GM06990 (cell line): Measurements from ENCODE around the gene MAP2.

Source experiments
- DNase-seq: peaks from one replicate; pipeline ENCODE4 v3.0.0-alpha.2; 2011; ENCODE audit not compliant: insufficient read length; ENCODE audit errors: extremely low read depth
- H3K27me3 ChIP-seq: replicated peaks from 2 replicates; pipeline ENCODE4 v1.6.0; 2011; ENCODE audit warnings: low read length; ENCODE audit not compliant: control insufficient read depth, insufficient read depth
- H3K36me3 ChIP-seq: 2 replicates; pipeline ENCODE4 v1.5.1; 2011; ENCODE audit warnings: low read length; ENCODE audit not compliant: control insufficient read depth, insufficient read depth
- H3K4me3 ChIP-seq: replicated peaks from 2 replicates; pipeline ENCODE4 v1.5.1; 2011; ENCODE audit warnings: low read depth, mild to moderate bottlenecking, control low read depth, low read length
- TF ChIP-seq, protein P1 (sequence below): IDR thresholded peaks from 2 replicates; pipeline ENCODE4 v1.5.1; 2011; ENCODE audit warnings: low read length, control low read depth, mild to moderate bottlenecking, inconsistent platforms; ENCODE audit not compliant: insufficient read depth, poor library complexity, severe bottlenecking

MAP2 gene

DNA sequence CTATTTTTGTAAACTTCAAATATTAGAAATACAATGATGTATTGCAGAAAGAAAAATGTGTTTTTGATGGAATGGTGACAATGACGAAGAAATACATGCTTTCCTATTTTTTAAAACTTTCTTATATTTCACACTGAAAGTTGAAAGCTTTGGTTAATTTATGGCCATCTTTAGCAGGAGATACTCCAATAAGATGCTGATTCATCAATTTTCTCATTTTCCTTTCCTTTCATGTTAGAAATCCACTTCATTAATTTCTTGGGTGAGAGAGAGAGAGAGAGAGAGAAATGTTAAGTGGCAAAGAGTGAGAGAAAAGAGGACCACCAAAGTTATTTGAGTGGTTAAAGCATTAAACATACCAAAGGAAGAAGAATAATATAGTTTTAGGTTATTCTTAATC lies 28.6 kb upstream of the MAP2 start:
- Histone ChIP-seq H3K36me3 (no peaks in the 10 kb centered on the region), H3K4me3 (no peak overlapping the region), H3K27me3 (no peaks in the 10 kb centered on the region)
- no peak for DNase-seq
- TF ChIP-seq, protein P1, sequence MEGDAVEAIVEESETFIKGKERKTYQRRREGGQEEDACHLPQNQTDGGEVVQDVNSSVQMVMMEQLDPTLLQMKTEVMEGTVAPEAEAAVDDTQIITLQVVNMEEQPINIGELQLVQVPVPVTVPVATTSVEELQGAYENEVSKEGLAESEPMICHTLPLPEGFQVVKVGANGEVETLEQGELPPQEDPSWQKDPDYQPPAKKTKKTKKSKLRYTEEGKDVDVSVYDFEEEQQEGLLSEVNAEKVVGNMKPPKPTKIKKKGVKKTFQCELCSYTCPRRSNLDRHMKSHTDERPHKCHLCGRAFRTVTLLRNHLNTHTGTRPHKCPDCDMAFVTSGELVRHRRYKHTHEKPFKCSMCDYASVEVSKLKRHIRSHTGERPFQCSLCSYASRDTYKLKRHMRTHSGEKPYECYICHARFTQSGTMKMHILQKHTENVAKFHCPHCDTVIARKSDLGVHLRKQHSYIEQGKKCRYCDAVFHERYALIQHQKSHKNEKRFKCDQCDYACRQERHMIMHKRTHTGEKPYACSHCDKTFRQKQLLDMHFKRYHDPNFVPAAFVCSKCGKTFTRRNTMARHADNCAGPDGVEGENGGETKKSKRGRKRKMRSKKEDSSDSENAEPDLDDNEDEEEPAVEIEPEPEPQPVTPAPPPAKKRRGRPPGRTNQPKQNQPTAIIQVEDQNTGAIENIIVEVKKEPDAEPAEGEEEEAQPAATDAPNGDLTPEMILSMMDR = no peak

DNA sequence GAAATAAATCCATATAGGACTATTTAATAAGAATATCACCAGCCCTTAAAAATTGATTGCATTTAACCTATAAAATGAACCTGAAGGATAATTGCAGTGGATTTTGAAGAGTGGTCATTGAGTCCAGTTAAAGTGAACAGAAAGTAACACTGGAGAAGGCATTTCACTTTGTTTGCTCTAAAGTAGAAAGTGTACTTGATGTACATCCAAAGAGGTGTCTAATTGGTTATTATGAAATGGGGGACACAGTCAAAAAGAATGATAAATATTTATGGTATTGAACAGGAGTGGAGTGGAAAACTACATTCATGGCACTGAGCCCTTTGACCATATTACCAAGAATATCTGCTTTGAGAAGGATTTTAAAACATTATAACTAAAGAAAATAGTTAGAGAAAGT lies 28.2 kb upstream of the MAP2 start:
- H3K4me3 ChIP-seq = no peak overlapping the region
- DNase-seq = no peak
- no peaks in the 10 kb centered on the region for H3K27me3 ChIP-seq
- TF ChIP-seq, protein P1 = no peak
- no peaks in the 10 kb centered on the region for H3K36me3 ChIP-seq

DNA sequence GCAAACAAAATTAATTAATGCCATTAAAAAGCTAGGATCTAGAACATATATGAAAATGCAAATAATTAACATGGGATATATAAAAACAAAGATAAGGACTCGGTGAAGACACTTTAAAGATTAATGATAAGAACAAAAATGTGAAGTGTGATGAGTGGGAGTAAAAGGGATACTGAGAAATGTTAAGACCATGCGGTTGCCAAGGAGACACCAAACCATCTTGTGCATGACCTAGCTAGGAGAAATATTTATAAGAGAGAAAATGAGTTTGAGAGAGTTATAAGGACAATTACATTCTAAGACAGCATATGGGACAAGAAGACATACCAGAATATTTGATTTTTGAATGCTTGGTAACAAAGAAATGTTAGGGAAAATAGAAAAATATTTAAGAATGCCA lies 25.4 kb upstream of the MAP2 start:
- Histone ChIP-seq H3K27me3 (no peaks in the 10 kb centered on the region), H3K36me3 (no peaks in the 10 kb centered on the region), H3K4me3 (no peak overlapping the region)
- no peak for DNase-seq
- TF ChIP-seq, protein P1 = no peak

DNA sequence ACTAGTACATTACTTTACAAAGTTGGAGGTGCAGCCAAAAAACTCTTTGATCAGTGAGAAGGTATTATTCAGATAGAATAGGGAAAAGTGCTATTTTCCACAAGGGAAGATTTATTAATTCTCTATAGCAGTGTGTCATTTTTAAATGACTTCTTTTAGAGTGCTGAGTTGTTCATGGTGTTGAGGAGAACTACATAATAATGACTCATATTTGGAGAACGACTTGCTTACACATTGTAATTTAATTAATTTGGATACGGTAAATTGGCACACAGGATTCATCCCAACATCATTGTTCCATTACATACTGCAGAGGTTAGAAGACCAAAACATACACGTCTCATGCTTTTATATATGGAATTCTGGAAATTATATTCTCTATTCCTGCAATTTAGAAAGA lies 22.1 kb upstream of the MAP2 start:
- Histone ChIP-seq H3K4me3 (no peak overlapping the region), H3K36me3 (no peaks in the 10 kb centered on the region), H3K27me3 (no peaks in the 10 kb centered on the region)
- TF ChIP-seq, protein P1 = no peak
- DNase-seq = no peak

DNA sequence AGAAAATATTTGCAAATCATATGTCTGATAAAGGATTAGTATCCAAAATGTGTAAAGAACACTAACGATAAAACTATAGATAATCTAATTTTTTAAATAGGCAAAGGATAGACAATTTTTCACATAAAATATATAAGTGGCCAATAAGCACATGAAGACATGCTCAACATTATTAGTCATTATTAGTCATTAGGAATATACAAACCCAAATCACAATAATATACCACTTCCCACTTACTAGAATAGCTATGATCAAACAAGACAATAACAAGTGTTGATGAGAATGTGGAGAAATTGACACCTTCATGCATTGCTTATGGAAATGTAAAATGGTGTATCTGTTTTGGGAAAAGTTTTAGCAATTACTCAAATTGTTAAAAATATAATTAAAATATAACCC lies 12.6 kb upstream of the MAP2 start:
- TF ChIP-seq, protein P1 = no peak
- DNase-seq = no peak
- no peaks in the 10 kb centered on the region for H3K36me3 ChIP-seq
- no peaks in the 10 kb centered on the region for H3K27me3 ChIP-seq
- H3K4me3 ChIP-seq = no peak overlapping the region

DNA sequence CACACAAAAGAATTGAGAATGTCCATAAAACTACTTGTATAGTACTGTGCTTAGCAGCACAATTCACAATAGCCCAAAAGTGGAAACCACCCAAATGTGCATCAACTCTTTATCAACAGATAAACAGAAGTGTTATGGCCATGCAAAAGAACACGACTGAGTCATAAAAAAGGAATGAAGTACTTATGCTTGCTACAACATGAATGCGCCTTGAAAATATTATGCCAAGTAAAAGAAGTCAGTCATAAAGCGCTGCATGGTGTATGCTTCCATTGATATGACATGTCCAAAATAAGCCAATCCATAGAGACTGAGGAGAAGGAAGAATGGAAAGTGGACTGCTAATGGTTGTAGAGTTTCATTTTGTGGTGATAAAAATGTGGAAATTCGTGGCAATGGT lies 12.1 kb upstream of the MAP2 start:
- no peaks in the 10 kb centered on the region for H3K27me3 ChIP-seq
- TF ChIP-seq, protein P1 = no peak
- H3K36me3 ChIP-seq = no peaks in the 10 kb centered on the region
- DNase-seq = no peak
- H3K4me3 ChIP-seq = no peak overlapping the region
